Smooth muscle cell (in vitro differentiated cells): Measurements from ENCODE around the gene CEP57L1. TPM values are rescaled to one million over a fixed set of nuclear protein-coding genes. Genes with fewer than 3 reads are reported as not detected.
"Not testable (repeated sequence)": the region's sequence is repeated elsewhere in the genome, so short reads cannot be mapped to it uniquely, and the experiment has no call there.

Experiments
- DNase-seq: peaks from one replicate; lab custom pipeline; 2025; ENCODE audit not compliant: unreplicated experiment; lab: John Stamatoyannopoulos, UW
- H2AFZ ChIP-seq: fragments of 200-600 bp; sonication (generic); 2 replicates; pipeline ENCODE4 v1.6.0; 2016; ENCODE audit warnings: antibody characterized with exemption, low read depth, mild to moderate bottlenecking
- H3F3A ChIP-seq: fragments of 200-600 bp; sonication (generic); 2 replicates; pipeline ENCODE4 v1.6.0; 2017; ENCODE audit warnings: antibody characterized with exemption, low read depth
- H3K27ac ChIP-seq: fragments of 200-600 bp; sonication (generic); 2 replicates; pipeline ENCODE4 v1.5.1; 2016; ENCODE audit warnings: low read depth, mild to moderate bottlenecking
- H3K27me3 ChIP-seq: fragments of 200-600 bp; sonication (generic); 2 replicates; pipeline ENCODE4 v1.6.1; 2016; ENCODE audit warnings: low read depth, mild to moderate bottlenecking
- H3K36me3 ChIP-seq: fragments of 200-600 bp; sonication (generic); 2 replicates; pipeline ENCODE4 v1.5.1; 2016; ENCODE audit warnings: low read depth
- H3K4me1 ChIP-seq: fragments of 200-600 bp; sonication (generic); 2 replicates; pipeline ENCODE4 v1.5.1; 2016; ENCODE audit warnings: low read depth
- H3K4me2 ChIP-seq: fragments of 200-600 bp; sonication (generic); 2 replicates; pipeline ENCODE4 v1.6.0; 2016; ENCODE audit warnings: mild to moderate bottlenecking
- H3K4me3 ChIP-seq: fragments of 200-600 bp; sonication (generic); 2 replicates; pipeline ENCODE4 v1.5.1; 2016; ENCODE audit warnings: mild to moderate bottlenecking
- H3K79me2 ChIP-seq: fragments of 200-600 bp; sonication (generic); 2 replicates; pipeline ENCODE4 v1.6.0; 2016; ENCODE audit warnings: low read depth, mild to moderate bottlenecking
- H3K9ac ChIP-seq: fragments of 200-600 bp; sonication (generic); 2 replicates; pipeline ENCODE4 v1.6.0; 2016; ENCODE audit warnings: low read depth
- H3K9me3 ChIP-seq: fragments of 200-600 bp; sonication (generic); replicated peaks from 2 replicates; pipeline ENCODE4 v1.5.1; 2016; ENCODE audit warnings: low read depth
- H4K20me1 ChIP-seq: fragments of 200-600 bp; sonication (generic); 2 replicates; pipeline ENCODE4 v1.6.0; 2016; ENCODE audit warnings: low read depth
- WGBS: methylation state at CpG from one replicate; pipeline ENCODE4 v1.1.7; 2016; ENCODE audit warnings: low lambda C conversion rate; 5-methylcytosine and 5-hydroxymethylcytosine counted together
- polyA plus RNA-seq: library from polyadenylated mRNA; unstranded; fragments of >200 nt; fragmentation: Nextera tagmentation; extraction: Ambion mirVana; gene quantifications from 2 replicates; pipeline ENCODE4 v1.2.1, GENCODE V29; 2016
- total RNA-seq: library from RNA; depleted of rRNA; stranded (reverse); fragments of >200 nt; gene quantifications from 2 replicates; pipeline ENCODE4 v1.2.3, GENCODE V29; 2014
- TF ChIP-seq, protein P1 (sequence below): fragments of 200-600 bp; sonication (generic); IDR thresholded peaks from 2 replicates; pipeline ENCODE4 v1.5.1; 2017; ENCODE audit warnings: borderline replicate concordance, mild to moderate bottlenecking, antibody characterized with exemption; ENCODE audit not compliant: insufficient read depth, poor library complexity, severe bottlenecking

Gene CEP57L1
- total and polyA plus RNA-seq, 2 experiments from 2014 or later = 24.0 to 36.8 TPM

DNA sequence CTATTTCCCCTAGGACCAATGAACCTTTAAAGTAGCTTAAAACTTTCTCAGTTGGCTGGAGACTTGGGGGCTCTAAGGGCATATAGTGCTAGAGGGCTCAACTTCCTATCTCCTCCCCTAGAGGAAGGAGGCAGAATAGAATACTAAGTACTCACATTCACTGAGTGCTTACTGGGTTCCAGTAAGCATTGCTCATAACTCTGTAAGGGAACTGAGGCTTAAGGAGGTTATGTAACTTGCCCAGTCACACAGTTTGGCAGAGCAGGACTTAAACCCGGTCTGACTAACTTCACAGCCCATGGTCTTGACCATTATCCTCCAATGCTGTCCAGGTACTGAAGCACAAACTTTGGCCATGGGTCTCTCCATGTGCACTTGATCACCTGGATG, 13.1 kb upstream of the CEP57L1 start:
- TF ChIP-seq, protein P1, sequence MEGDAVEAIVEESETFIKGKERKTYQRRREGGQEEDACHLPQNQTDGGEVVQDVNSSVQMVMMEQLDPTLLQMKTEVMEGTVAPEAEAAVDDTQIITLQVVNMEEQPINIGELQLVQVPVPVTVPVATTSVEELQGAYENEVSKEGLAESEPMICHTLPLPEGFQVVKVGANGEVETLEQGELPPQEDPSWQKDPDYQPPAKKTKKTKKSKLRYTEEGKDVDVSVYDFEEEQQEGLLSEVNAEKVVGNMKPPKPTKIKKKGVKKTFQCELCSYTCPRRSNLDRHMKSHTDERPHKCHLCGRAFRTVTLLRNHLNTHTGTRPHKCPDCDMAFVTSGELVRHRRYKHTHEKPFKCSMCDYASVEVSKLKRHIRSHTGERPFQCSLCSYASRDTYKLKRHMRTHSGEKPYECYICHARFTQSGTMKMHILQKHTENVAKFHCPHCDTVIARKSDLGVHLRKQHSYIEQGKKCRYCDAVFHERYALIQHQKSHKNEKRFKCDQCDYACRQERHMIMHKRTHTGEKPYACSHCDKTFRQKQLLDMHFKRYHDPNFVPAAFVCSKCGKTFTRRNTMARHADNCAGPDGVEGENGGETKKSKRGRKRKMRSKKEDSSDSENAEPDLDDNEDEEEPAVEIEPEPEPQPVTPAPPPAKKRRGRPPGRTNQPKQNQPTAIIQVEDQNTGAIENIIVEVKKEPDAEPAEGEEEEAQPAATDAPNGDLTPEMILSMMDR = peak; percentile 3
- no peak overlapping the region for H2AFZ ChIP-seq
- H3K79me2 ChIP-seq = peaks cover 23% of the 10 kb centered on the region
- no peaks in the 10 kb centered on the region for H3K4me1 ChIP-seq
- H3K9ac ChIP-seq = no peak overlapping the region
- no peaks in the 10 kb centered on the region for H3K27me3 ChIP-seq
- H4K20me1 ChIP-seq = peaks cover 4% of the 10 kb centered on the region
- WGBS = 61% methylated on average over 1 of the region's 1 CpG
- H3K27ac ChIP-seq = no peak overlapping the region
- H3K36me3 ChIP-seq = no peaks in the 10 kb centered on the region
- no peaks in the 10 kb centered on the region for H3K9me3 ChIP-seq
- H3K4me3 ChIP-seq = no peak overlapping the region
- DNase-seq = no peak
- no peaks in the 10 kb centered on the region for H3F3A ChIP-seq
- no peak overlapping the region for H3K4me2 ChIP-seq

DNA sequence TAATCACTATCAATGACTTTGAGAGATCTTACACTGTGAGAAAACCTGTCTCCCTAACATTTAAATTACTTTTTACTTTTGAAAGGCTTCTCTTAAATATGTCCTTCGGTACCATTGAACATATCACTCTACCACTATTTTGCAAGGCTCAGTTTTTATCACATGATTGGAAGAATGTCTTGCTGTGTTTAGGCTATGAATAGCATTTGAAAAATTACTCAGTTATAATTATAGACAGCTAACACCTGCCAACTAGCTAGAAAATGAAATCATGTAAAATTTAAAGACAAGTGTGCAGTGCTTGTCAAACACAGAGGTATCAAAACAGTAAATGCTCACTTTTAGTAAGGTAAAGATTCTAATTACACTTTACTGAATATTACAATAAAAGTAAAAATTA, 11.7 kb upstream of the CEP57L1 start:
- no peak for DNase-seq
- H3K4me2 ChIP-seq = no peak overlapping the region
- H3K4me1 ChIP-seq = no peaks in the 10 kb centered on the region
- TF ChIP-seq, protein P1 = no peak
- no peaks in the 10 kb centered on the region for H3F3A ChIP-seq
- peaks cover 4% of the 10 kb centered on the region for H4K20me1 ChIP-seq
- peaks cover 29% of the 10 kb centered on the region for H3K79me2 ChIP-seq
- H3K4me3 ChIP-seq = no peak overlapping the region
- no peak overlapping the region for H2AFZ ChIP-seq
- no peaks in the 10 kb centered on the region for H3K36me3 ChIP-seq
- no peaks in the 10 kb centered on the region for H3K27me3 ChIP-seq
- H3K27ac ChIP-seq = no peak overlapping the region
- H3K9me3 ChIP-seq = no peaks in the 10 kb centered on the region
- H3K9ac ChIP-seq = no peak overlapping the region
- WGBS = 93% methylated on average over 1 of the region's 1 CpG

DNA sequence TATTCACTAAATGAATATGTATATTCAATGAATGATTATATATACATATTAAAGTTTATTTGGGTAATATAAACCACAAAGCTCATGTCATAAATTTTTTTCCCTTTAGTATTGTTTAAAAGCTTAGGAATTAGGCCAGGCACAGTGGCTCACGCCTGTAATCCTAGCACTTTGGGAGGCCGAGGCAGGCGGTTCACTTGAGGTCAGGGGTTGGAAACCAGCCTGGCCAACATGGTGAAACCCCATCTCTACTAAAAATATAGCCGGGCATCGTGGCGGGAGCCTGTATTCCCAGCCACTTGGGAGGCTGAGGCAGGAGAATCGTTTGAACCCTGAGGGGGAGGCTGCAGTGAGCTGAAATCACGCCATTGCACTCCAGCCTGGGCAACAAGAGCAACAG, 11.2 kb upstream of the CEP57L1 start:
- H3K27ac ChIP-seq, H3F3A ChIP-seq, H3K9ac ChIP-seq, H4K20me1 ChIP-seq, DNase-seq, H3K4me1 ChIP-seq, H3K27me3 ChIP-seq, H3K9me3 ChIP-seq, H2AFZ ChIP-seq, H3K4me2 ChIP-seq, H3K36me3 ChIP-seq, H3K4me3 ChIP-seq: not testable (repeated sequence)
- peaks cover 33% of the 10 kb centered on the region for H3K79me2 ChIP-seq
- WGBS = 96% methylated on average over 8 of the region's 8 CpGs

DNA sequence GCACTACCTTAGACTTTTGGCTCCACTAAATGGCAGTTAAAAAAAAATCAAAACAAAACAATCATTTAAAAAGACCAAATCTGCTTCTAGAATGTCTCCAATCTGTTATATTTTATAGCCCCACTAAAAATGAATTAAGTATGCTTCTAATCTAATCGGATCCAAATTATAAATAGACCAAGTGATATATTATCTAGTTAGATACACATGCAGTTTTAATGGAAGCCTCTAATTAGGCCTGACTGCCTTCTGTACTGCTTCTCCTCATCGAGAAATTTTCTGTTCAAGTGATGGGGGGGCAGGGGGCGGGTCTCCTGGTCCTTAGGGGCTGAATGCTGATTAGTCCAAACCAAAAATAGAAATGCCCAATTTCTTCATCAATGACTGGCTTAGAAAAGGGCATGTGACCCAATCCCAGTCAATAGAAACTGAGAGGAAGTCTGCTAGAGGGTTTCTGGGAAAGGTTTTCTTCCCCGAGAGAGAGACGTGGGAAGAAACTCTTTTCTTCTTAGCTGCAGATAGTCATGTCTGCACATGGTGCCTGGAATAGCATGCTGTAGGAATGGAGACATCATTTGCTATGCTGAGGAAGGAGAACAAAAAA, 7.5 kb upstream of the CEP57L1 start:
- H3K4me1 ChIP-seq = peaks cover 13% of the 10 kb centered on the region
- no peak overlapping the region for H2AFZ ChIP-seq
- DNase-seq = no peak
- no peaks in the 10 kb centered on the region for H3K36me3 ChIP-seq
- no peaks in the 10 kb centered on the region for H3K9me3 ChIP-seq
- no peaks in the 10 kb centered on the region for H3F3A ChIP-seq
- no peak overlapping the region for H3K4me3 ChIP-seq
- no peak overlapping the region for H3K27ac ChIP-seq
- no peak overlapping the region for H3K4me2 ChIP-seq
- peaks cover 13% of the 10 kb centered on the region for H4K20me1 ChIP-seq
- TF ChIP-seq, protein P1 = no peak
- no peak overlapping the region for H3K9ac ChIP-seq
- H3K79me2 ChIP-seq = peaks cover 59% of the 10 kb centered on the region
- no peaks in the 10 kb centered on the region for H3K27me3 ChIP-seq
- WGBS = 88% methylated on average over 5 of the region's 5 CpGs
